Measurements from ENCODE around the gene SSR1.

SSR1 gene

GRCh38 chr6:7235712-7236305, 77.2 kb downstream of the SSR1 start:
- no peak for DNase-seq (ENCODE audit: low read depth, low spot score)
- H3K4me3 ChIP-seq (ENCODE audit: low read depth, low read length), result no peak overlapping the region
- TF ChIP-seq, protein P1, sequence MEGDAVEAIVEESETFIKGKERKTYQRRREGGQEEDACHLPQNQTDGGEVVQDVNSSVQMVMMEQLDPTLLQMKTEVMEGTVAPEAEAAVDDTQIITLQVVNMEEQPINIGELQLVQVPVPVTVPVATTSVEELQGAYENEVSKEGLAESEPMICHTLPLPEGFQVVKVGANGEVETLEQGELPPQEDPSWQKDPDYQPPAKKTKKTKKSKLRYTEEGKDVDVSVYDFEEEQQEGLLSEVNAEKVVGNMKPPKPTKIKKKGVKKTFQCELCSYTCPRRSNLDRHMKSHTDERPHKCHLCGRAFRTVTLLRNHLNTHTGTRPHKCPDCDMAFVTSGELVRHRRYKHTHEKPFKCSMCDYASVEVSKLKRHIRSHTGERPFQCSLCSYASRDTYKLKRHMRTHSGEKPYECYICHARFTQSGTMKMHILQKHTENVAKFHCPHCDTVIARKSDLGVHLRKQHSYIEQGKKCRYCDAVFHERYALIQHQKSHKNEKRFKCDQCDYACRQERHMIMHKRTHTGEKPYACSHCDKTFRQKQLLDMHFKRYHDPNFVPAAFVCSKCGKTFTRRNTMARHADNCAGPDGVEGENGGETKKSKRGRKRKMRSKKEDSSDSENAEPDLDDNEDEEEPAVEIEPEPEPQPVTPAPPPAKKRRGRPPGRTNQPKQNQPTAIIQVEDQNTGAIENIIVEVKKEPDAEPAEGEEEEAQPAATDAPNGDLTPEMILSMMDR (IDR thresholded peaks at IDR 0.05; ENCODE audit: insufficient read depth, low read length, missing control alignments), result no peak
- ChIA-PET CTCF (interaction anchor here (1.4 to 3.3 kb wide), 5 partner anchors 7 to 558 kb away, joined by 3 to 39 read pairs (median 4); no protein-coding TSS in a partner anchor), POLR2A (no interaction called here)

DNA sequence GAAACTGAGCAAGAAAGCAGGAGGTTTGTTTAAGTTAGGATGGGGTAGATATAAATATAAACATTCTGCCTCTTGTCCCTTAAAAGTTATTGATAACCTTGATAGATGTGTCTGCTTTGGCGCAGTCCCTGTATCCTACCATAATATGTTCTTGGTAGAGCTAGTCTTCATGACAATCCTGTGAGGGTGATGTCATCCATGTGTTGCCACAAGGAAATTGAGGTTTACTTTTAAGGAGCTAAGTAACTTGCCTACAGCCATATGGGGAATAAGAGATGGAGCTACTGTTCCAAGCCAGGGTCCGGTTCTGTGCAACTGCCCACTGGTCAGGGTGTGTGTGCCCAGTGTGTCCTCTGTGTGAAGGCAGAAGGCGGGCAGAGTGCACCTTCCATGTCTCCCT, 78.5 kb downstream of the SSR1 start:
- no peak overlapping the region for H3K4me3 ChIP-seq (ENCODE audit: low read depth, low read length)
- CTCF ChIA-PET, result interaction anchor here (0.7 to 3.3 kb wide), 6 partner anchors 9 to 538 kb away, joined by 3 to 39 read pairs (median 4); no protein-coding TSS in a partner anchor

GRCh38 chr6:7232351-7232750, 80.6 kb downstream of the SSR1 start:
- H3K4me3 ChIP-seq (ENCODE audit: low read depth, low read length), result no peak overlapping the region
- TF ChIP-seq, protein P1 (IDR thresholded peaks at IDR 0.05; ENCODE audit: insufficient read depth, low read length, missing control alignments), result no peak
- DNase-seq (ENCODE audit: low read depth, low spot score), result no peak
- ChIA-PET CTCF (interaction anchor here (1.1 to 1.4 kb wide), 2 partner anchors 11 to 514 kb away, joined by 4 to 6 read pairs; no protein-coding TSS in a partner anchor), POLR2A (no interaction called here)

More for the DNA sequence above, 78.5 kb downstream of the SSR1 start:
- TF ChIP-seq, protein P1 (IDR thresholded peaks at IDR 0.05; ENCODE audit: insufficient read depth, low read length, missing control alignments), result no peak
- no peak for DNase-seq (ENCODE audit: low read depth, low spot score)
- POLR2A ChIA-PET, result no interaction called here

DNA sequence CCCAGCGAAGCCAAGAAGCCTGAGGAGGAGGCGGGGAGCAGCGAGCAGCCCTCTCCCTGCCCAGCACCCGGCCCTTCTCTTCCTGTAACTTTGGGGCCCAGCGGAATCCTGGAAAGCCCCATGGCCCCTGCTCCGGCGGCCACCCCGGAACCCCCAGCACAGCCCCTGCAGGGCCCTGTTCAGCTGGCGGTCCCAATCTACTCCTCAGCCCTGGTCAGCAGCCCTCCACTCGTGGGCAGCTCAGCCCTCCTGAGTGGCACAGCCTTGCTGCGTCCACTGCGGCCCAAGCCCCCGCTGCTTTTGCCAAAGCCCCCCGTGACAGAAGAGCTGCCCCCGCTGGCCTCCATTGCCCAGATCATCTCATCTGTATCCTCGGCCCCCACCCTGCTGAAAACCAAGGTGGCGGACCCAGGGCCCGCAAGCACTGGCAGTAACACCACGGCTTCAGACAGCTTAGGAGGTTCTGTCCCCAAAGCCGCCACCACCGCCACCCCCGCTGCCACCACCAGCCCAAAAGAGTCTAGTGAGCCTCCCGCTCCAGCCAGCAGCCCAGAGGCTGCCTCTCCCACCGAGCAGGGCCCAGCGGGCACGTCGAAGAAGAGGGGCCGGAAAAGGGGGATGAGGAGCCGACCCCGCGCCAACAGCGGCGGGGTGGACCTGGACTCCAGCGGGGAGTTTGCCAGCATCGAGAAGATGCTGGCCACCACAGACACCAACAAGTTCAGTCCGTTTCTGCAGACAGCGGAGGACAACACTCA, 81.9 kb downstream of the SSR1 start:
- no peak overlapping the region for H3K4me3 ChIP-seq (ENCODE audit: low read depth, low read length)
- TF ChIP-seq, protein P1 (IDR thresholded peaks at IDR 0.05; ENCODE audit: insufficient read depth, low read length, missing control alignments), result no peak
- DNase-seq (ENCODE audit: low read depth, low spot score), result no peak
- ChIA-PET CTCF (interaction anchor here (1.1 to 1.4 kb wide), 2 partner anchors 12 to 513 kb away, joined by 4 to 6 read pairs; no protein-coding TSS in a partner anchor), POLR2A (no interaction called here)

DNA sequence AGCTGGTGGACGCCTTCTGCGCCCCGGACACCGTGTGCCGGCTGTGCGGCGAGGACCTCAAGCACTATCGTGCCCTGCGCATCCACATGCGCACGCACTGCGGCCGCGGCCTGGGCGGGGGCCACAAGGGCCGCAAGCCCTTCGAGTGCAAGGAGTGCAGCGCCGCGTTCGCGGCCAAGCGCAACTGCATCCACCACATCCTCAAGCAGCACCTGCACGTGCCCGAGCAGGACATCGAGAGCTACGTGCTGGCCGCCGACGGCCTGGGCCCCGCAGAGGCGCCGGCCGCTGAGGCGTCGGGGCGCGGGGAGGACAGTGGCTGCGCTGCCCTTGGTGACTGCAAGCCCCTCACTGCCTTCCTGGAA, 82.7 kb downstream of the SSR1 start:
- no peak overlapping the region for H3K4me3 ChIP-seq (ENCODE audit: low read depth, low read length)
- no peak for DNase-seq (ENCODE audit: low read depth, low spot score)
- POLR2A ChIA-PET, result no interaction called here
- TF ChIP-seq, protein P1 (IDR thresholded peaks at IDR 0.05; ENCODE audit: insufficient read depth, low read length, missing control alignments), result no peak
- CTCF ChIA-PET, result no interaction called here
